Ishikawa (cell line): ENCODE results near the gene SNN.

Source experiments
- CEBPB ChIP-seq: IDR thresholded peaks from 2 replicates; pipeline ENCODE4 v1.6.1; 2012
- CREB1 ChIP-seq: IDR thresholded peaks from 2 replicates; pipeline ENCODE4 v1.6.1; 2012; ENCODE audit warnings: low read depth
- EGR1 ChIP-seq: IDR thresholded peaks from 2 replicates; pipeline ENCODE4 v1.6.1; 2012
- EP300 ChIP-seq: IDR thresholded peaks from 2 replicates; pipeline ENCODE4 v1.6.1; 2012; ENCODE audit warnings: borderline replicate concordance
- FOXM1 ChIP-seq: IDR thresholded peaks from 2 replicates; pipeline ENCODE4 v1.6.1; 2012; ENCODE audit warnings: low read depth, borderline replicate concordance
- MAX ChIP-seq: IDR thresholded peaks from 2 replicates; pipeline ENCODE4 v1.6.1; 2012
- NFIC ChIP-seq: IDR thresholded peaks from 2 replicates; pipeline ENCODE4 v1.6.1; 2012
- RAD21 ChIP-seq: IDR thresholded peaks from 2 replicates; pipeline ENCODE4 v1.6.1; 2012; ENCODE audit warnings: low read depth
- REST ChIP-seq: IDR thresholded peaks from 2 replicates; pipeline ENCODE4 v1.6.1; 2012; ENCODE audit warnings: low read depth, mild to moderate bottlenecking
- TAF1 ChIP-seq: IDR thresholded peaks from 2 replicates; pipeline ENCODE4 v1.6.1; 2012; ENCODE audit warnings: low read depth, mild to moderate bottlenecking
- TCF12 ChIP-seq: IDR thresholded peaks from 2 replicates; pipeline ENCODE4 v1.6.1; 2012; ENCODE audit warnings: low read depth
- TEAD4 ChIP-seq: IDR thresholded peaks from 2 replicates; pipeline ENCODE4 v1.6.1; 2012
- USF1 ChIP-seq: IDR thresholded peaks from 2 replicates; pipeline ENCODE4 v1.6.1; 2012
- YY1 ChIP-seq: IDR thresholded peaks from 2 replicates; pipeline ENCODE4 v1.6.1; 2012; ENCODE audit warnings: low read depth
- ZBTB7A ChIP-seq: IDR thresholded peaks from 2 replicates; pipeline ENCODE4 v1.6.1; 2012; ENCODE audit warnings: low read depth

SNN gene

GRCh38 chr16:11639925-11640899 is 28.0 kb upstream of the SNN start:
- TF ChIP-seq TAF1 (no peak), EGR1 (peak; percentile 86), REST (no peak), NFIC (peak; percentile 87), TCF12 (peak; percentile 85), CEBPB (peak; percentile 96), EP300 (peak; percentile 81; the same call in 1 of the 2 replicates), USF1 (peak; percentile 71), FOXM1 (peak; percentile 64; the same call in 1 of the 2 replicates), YY1 (peak; percentile 12), ZBTB7A (peak; percentile 32; the same call in 1 of the 2 replicates), CREB1 (peak; percentile 68), RAD21 (peak; percentile 24; the same call in 1 of the 2 replicates), MAX (peak; percentile 87), TEAD4 (no peak; the same call in none of the 2 replicates)

- TF ChIP-seq YY1, result no peak
- no peak for TF ChIP-seq CREB1
- TF ChIP-seq NFIC, result no peak
- TF ChIP-seq EGR1, result no peak
- no peak for TF ChIP-seq USF1
- no peak for TF ChIP-seq FOXM1
- peak; percentile 89 for TF ChIP-seq RAD21
Observed at GRCh38 chr16:11640987-11641817, 27.1 kb upstream of the SNN start.

GRCh38 chr16:11642765-11643116 is 25.5 kb upstream of the SNN start:
- no peak for TF ChIP-seq REST

- TF ChIP-seq CREB1 (no peak), CEBPB (no peak), MAX (no peak), TAF1 (no peak), TEAD4 (no peak), ZBTB7A (no peak), EP300 (no peak), USF1 (no peak), EGR1 (no peak), REST (no peak), FOXM1 (no peak)
Observed at GRCh38 chr16:11649276-11649675, 19.0 kb upstream of the SNN start.
